HCT116 (cell line): ENCODE measurements around the gene RBL1. TPM values are rescaled to one million over a fixed set of nuclear protein-coding genes. Genes with fewer than 3 reads are reported as not detected.

Experiments
- ATAC-seq: fragments of 200-7000 bp; cut with Tn5 transposase; 2 replicates; pipeline ENCODE4 v1.9.1; 2020; ENCODE audit warnings: mild to moderate bottlenecking, moderate library complexity
- BruUV-seq: library from RNA; stranded (reverse); fragments of 400-500 nt; replicated peaks from 2 replicates; lab custom pipeline; 2021; lab: Mats Ljungman, UMichigan
- CTCF ChIA-PET: fragments of 300-600 bp; sonication (Branson Sonifier 250); formaldehyde crosslinking; loops from one replicate; lab custom pipeline; 2021; ENCODE audit warnings: antibody characterized with exemption; lab: Charles Lee
- POLR2A ChIA-PET: fragments of 300-600, 350-600 bp; sonication (Branson Sonifier 250); formaldehyde crosslinking; loops from one replicate; lab custom pipeline; 2021; ENCODE audit warnings: antibody characterized with exemption; lab: Charles Lee
- RAD21 ChIA-PET, 2 experiments: fragments of 300-600 bp; sonication (Branson Sonifier 250); formaldehyde crosslinking; loops; one replicate each; lab custom pipeline; 2023; ENCODE audit warnings: low total read pairs in 2 of 2; ENCODE audit not compliant: uncharacterized antibody in 2 of 2, unreplicated experiment in 2 of 2, low non-redundant PET in 1 of 2; lab: Charles Lee
- DNase-seq: peaks from one replicate; pipeline ENCODE4 v3.0.0-alpha.2; 2010; ENCODE audit warnings: low read depth, low spot score
- H2AFZ ChIP-seq: fragments of 200-600 bp; shearing (Covaris generic), sonication (generic); 2 replicates; pipeline ENCODE4 v1.6.1; 2017; ENCODE audit warnings: low read depth, mixed run types, mixed read lengths, antibody characterized with exemption, low read length; ENCODE audit not compliant: poor library complexity, severe bottlenecking
- H3K27ac ChIP-seq: 2 replicates; pipeline ENCODE4 v1.5.1; 2012; ENCODE audit warnings: low read depth, low read length
- H3K27me3 ChIP-seq: fragments of 200-600 bp; sonication (generic); 2 replicates; pipeline ENCODE4 v1.6.1; 2016; ENCODE audit warnings: mixed run types, low read length, mixed read lengths; ENCODE audit not compliant: insufficient read depth
- H3K36me3 ChIP-seq, 2 experiments: fragments of 200-500 bp in 1 of 2; fragments of 200-600 bp in 1 of 2; sonication (Bioruptor generic) in 1 of 2; sonication (generic) in 1 of 2; 2 replicates each; pipeline versions ENCODE4 v1.5.1 to v1.6.1; 2014 to 2016; ENCODE audit warnings: low read length in 2 of 2, inconsistent platforms in 1 of 2, mixed read lengths in 1 of 2, mixed run types in 1 of 2; ENCODE audit not compliant: insufficient read depth in 2 of 2, control insufficient read depth in 1 of 2
- H3K4me1 ChIP-seq, 2 experiments: fragments of 200-600 bp in 1 of 2; sonication (generic) in 1 of 2; 2 replicates each; pipeline versions ENCODE4 v1.5.1 to v1.6.1; 2012 to 2017; ENCODE audit warnings: low read length in 2 of 2, inconsistent platforms in 1 of 2, mild to moderate bottlenecking in 1 of 2, mixed read lengths in 1 of 2, mixed run types in 1 of 2, moderate library complexity in 1 of 2; ENCODE audit not compliant: insufficient read depth in 2 of 2, control insufficient read depth in 1 of 2
- H3K4me2 ChIP-seq: fragments of 200-600 bp; sonication (generic); 2 replicates; pipeline ENCODE4 v1.6.1; 2017; ENCODE audit warnings: mixed run types, low read length, mixed read lengths
- H3K4me3 ChIP-seq, 2 experiments: fragments of 200-600 bp in 1 of 2; sonication (generic) in 1 of 2; replicated peaks in 1 of 2; 2 replicates each; pipeline ENCODE4 v1.5.1; 2011 to 2016; ENCODE audit warnings: low read length in 2 of 2, control low read depth in 1 of 2, low read depth in 1 of 2, mild to moderate bottlenecking in 1 of 2, mixed read lengths in 1 of 2, mixed run types in 1 of 2
- H3K79me2 ChIP-seq: fragments of 200-600 bp; sonication (generic); 2 replicates; pipeline ENCODE4 v1.6.1; 2017; ENCODE audit warnings: mild to moderate bottlenecking, mixed run types, low read length, moderate library complexity, mixed read lengths; ENCODE audit not compliant: insufficient read depth
- H3K9ac ChIP-seq: fragments of 200-600 bp; sonication (generic); 2 replicates; pipeline ENCODE4 v1.6.1; 2016; ENCODE audit warnings: low read length, mixed read lengths
- H3K9me2 ChIP-seq: fragments of 200-600 bp; sonication (generic), shearing (Covaris generic); 2 replicates; pipeline ENCODE4 v1.6.1; 2017; ENCODE audit warnings: mixed run types, mild to moderate bottlenecking, moderate library complexity; ENCODE audit not compliant: insufficient read depth
- H3K9me3 ChIP-seq, 2 experiments: fragments of 200-500 bp in 1 of 2; fragments of 200-600 bp in 1 of 2; sonication (Bioruptor generic) in 1 of 2; sonication (generic) in 1 of 2; 2 replicates each; pipeline ENCODE4 v1.6.1; 2014 to 2017; ENCODE audit warnings: low read length in 2 of 2, mixed read lengths in 2 of 2, inconsistent platforms in 1 of 2, low read depth in 1 of 2, mild to moderate bottlenecking in 1 of 2, mixed run types in 1 of 2, moderate library complexity in 1 of 2; ENCODE audit not compliant: control insufficient read depth in 1 of 2, insufficient read depth in 1 of 2
- H4K20me1 ChIP-seq: fragments of 200-600 bp; sonication (generic), shearing (Covaris generic); 2 replicates; pipeline ENCODE4 v1.6.1; 2017; ENCODE audit warnings: mixed run types, mild to moderate bottlenecking, moderate library complexity; ENCODE audit not compliant: insufficient read depth
- CBX3 ChIP-seq: IDR thresholded peaks from 2 replicates; pipeline ENCODE4 v1.6.1; 2012; ENCODE audit warnings: low read depth
- EGR1 ChIP-seq: IDR thresholded peaks from 2 replicates; pipeline ENCODE4 v1.6.1; 2012; ENCODE audit warnings: low read depth
- JUND ChIP-seq: IDR thresholded peaks from 2 replicates; pipeline ENCODE4 v1.6.1; 2012
- POLR2A ChIP-seq: IDR thresholded peaks from 2 replicates; pipeline ENCODE4 v1.7.0; 2011; ENCODE audit warnings: borderline replicate concordance; ENCODE audit not compliant: insufficient read depth, insufficient read length; ENCODE audit errors: extremely low read depth
- RAD21 ChIP-seq: IDR thresholded peaks from 2 replicates; pipeline ENCODE4 v1.6.1; 2012; ENCODE audit warnings: low read depth, mild to moderate bottlenecking
- SP1 ChIP-seq: IDR thresholded peaks from 2 replicates; pipeline ENCODE4 v1.6.1; 2012; ENCODE audit warnings: low read depth
- SRF ChIP-seq: IDR thresholded peaks from 2 replicates; pipeline ENCODE4 v1.6.1; 2012; ENCODE audit warnings: low read depth
- ZNF274 ChIP-seq: fragments of 200-500 bp; sonication (Bioruptor generic); IDR thresholded peaks from 2 replicates; pipeline ENCODE4 v1.6.1; 2014; ENCODE audit warnings: mild to moderate bottlenecking, low read depth, low read length, inconsistent platforms
- intact Hi-C: fragments of 100-400 bp; cut with micrococcal nuclease; formaldehyde crosslinking; loops from 2 replicates; pipeline ENCODE4 v1.10.0; 2022
- total RNA-seq: library from RNA; stranded (reverse); gene quantifications from one replicate; pipeline ENCODE4 v1.2.1, GENCODE V29; 2021; ENCODE audit not compliant: unreplicated experiment
- TF ChIP-seq, protein P1 (sequence below), 3 experiments: fragments of 200-600 bp in 1 of 3; sonication (generic) in 1 of 3; IDR thresholded peaks in 2 of 3; conservative IDR thresholded peaks in 1 of 3; 2 replicates each; pipeline ENCODE4 v1.5.1; 2012 to 2017; ENCODE audit warnings: low read depth in 2 of 3, low read length in 2 of 3, antibody characterized with exemption in 1 of 3, borderline replicate concordance in 1 of 3, control low read depth in 1 of 3, mild to moderate bottlenecking in 1 of 3, mixed read lengths in 1 of 3, mixed run types in 1 of 3, moderate library complexity in 1 of 3; ENCODE audit not compliant: insufficient read depth in 1 of 3
- TF ChIP-seq, protein P2 (sequence below): IDR thresholded peaks from 2 replicates; pipeline ENCODE4 v1.6.1; 2011; ENCODE audit warnings: mild to moderate bottlenecking, low read length, moderate library complexity; ENCODE audit not compliant: insufficient replicate concordance; ENCODE audit errors: extremely low read depth
- TF ChIP-seq, protein P3 (sequence below): IDR thresholded peaks from 2 replicates; pipeline ENCODE4 v1.6.1; 2012; ENCODE audit warnings: low read depth
- TF ChIP-seq, protein P4 (sequence below): IDR thresholded peaks from 2 replicates; pipeline ENCODE4 v1.6.1; 2012

Gene RBL1
- total RNA-seq, 1 experiment from 2014 or later, result 16.9 TPM

DNA sequence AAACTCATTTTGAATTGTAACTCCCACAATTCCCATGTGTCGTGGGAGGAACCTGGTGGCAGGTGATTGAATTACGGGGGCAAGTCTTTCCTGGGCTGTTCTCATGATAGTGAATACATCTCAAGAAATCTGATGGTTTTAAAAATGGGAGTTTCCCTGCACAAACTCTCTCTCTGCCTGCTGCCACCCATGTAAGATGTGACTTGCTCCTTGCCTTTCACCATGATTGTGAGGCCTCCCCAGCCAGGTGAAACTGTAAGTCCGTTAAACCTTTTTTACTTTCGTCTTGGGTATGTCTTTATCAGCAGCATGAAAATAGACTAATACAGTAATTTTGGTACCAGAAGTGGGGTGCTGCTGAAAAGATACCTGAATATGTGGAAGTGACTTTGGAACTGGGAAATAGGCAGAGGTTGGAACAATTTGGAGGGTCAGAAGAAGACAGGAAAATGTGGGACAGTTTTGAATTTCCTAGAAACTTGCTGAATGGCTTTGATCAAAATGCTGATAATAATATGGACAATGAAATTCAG is 102.9 kb downstream of the RBL1 start:
- ATAC-seq (no peak), DNase-seq (no peak)
- no peak overlapping the region for H3K4me2 ChIP-seq
- H4K20me1 ChIP-seq, result no peaks in the 10 kb centered on the region
- no peak overlapping the region for H3K4me3 ChIP-seq
- H3K9me2 ChIP-seq, result no peaks in the 10 kb centered on the region
- H3K27me3 ChIP-seq, result no peaks in the 10 kb centered on the region
- H3K9ac ChIP-seq, result no peak overlapping the region
- no TSS peak for BruUV-seq
- H2AFZ ChIP-seq, result no peak overlapping the region
- RAD21 ChIA-PET, result no interaction called here
- intact Hi-C loops, result no loop called here
- no peaks in the 10 kb centered on the region for H3K9me3 ChIP-seq
- POLR2A ChIA-PET, result no interaction called here
- TF ChIP-seq JUND, result no peak
- TF ChIP-seq, all 23 proteins: peak for 0
- peaks cover 0 to 7% of the 10 kb centered on the region in 2 experiments; a peak in 1 of 4 replicates for H3K36me3 ChIP-seq
- CTCF ChIA-PET, result no interaction called here
- no peak overlapping the region for H3K27ac ChIP-seq
- no peaks in the 10 kb centered on the region for H3K79me2 ChIP-seq
- H3K4me1 ChIP-seq, result no peaks in the 10 kb centered on the region

DNA sequence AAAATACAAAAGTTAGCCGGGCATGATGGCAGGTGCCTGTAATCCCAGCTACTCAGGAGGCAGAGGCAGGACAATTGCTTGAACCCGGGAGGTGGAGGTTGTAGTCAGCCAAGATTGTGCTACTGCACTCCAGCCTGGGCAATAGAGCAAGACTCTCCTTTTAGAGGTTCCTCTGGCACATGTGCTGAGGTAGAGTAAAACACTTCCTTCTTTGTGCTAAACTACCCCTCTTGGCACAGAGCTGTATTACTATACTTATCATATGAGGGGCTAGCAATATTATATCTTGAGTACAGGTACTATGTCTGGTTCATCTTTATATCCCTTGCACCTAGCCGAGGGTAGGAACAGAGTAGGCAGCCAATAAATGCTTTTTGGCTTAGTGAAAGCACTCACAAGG is 104.1 kb downstream of the RBL1 start:
- Histone ChIP-seq H3K9me2 (no peaks in the 10 kb centered on the region), H2AFZ (no peak overlapping the region), H3K79me2 (no peaks in the 10 kb centered on the region), H3K27me3 (no peaks in the 10 kb centered on the region), H3K9ac (no peak overlapping the region), H3K4me2 (no peak overlapping the region), H3K27ac (no peak overlapping the region), H3K4me3 (no peak overlapping the region), H3K4me1 (no peaks in the 10 kb centered on the region), H3K36me3 (peaks cover 0 to 7% of the 10 kb centered on the region in 2 experiments; a peak in 1 of 4 replicates), H4K20me1 (no peaks in the 10 kb centered on the region), H3K9me3 (no peaks in the 10 kb centered on the region)
- ChIA-PET RAD21 (interaction anchor here in 1 of 2 experiments (0.6 kb wide), 1 partner anchor 562 kb away, joined by 4 read pairs; no protein-coding TSS in a partner anchor), POLR2A (no interaction called here), CTCF (no interaction called here)
- no TSS peak for BruUV-seq
- no peak for ATAC-seq
- intact Hi-C loops, result no loop called here
- no peak for DNase-seq
- TF ChIP-seq EGR1 (no peak), SRF (no peak), POLR2A (no peak), SP1 (no peak), RAD21 (no peak), CBX3 (no peak), ZNF274 (no peak)
- TF ChIP-seq, protein P1, sequence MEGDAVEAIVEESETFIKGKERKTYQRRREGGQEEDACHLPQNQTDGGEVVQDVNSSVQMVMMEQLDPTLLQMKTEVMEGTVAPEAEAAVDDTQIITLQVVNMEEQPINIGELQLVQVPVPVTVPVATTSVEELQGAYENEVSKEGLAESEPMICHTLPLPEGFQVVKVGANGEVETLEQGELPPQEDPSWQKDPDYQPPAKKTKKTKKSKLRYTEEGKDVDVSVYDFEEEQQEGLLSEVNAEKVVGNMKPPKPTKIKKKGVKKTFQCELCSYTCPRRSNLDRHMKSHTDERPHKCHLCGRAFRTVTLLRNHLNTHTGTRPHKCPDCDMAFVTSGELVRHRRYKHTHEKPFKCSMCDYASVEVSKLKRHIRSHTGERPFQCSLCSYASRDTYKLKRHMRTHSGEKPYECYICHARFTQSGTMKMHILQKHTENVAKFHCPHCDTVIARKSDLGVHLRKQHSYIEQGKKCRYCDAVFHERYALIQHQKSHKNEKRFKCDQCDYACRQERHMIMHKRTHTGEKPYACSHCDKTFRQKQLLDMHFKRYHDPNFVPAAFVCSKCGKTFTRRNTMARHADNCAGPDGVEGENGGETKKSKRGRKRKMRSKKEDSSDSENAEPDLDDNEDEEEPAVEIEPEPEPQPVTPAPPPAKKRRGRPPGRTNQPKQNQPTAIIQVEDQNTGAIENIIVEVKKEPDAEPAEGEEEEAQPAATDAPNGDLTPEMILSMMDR (IDR thresholded peaks at IDR 0.05 in 2 of 3, conservative IDR thresholded peaks at IDR 0.05 in 1 of 3; ENCODE audit: borderline replicate concordance in 1 of 3, insufficient read depth in 1 of 3, low read depth in 2 of 3, low read length in 2 of 3), result no peak
- TF ChIP-seq, protein P2, sequence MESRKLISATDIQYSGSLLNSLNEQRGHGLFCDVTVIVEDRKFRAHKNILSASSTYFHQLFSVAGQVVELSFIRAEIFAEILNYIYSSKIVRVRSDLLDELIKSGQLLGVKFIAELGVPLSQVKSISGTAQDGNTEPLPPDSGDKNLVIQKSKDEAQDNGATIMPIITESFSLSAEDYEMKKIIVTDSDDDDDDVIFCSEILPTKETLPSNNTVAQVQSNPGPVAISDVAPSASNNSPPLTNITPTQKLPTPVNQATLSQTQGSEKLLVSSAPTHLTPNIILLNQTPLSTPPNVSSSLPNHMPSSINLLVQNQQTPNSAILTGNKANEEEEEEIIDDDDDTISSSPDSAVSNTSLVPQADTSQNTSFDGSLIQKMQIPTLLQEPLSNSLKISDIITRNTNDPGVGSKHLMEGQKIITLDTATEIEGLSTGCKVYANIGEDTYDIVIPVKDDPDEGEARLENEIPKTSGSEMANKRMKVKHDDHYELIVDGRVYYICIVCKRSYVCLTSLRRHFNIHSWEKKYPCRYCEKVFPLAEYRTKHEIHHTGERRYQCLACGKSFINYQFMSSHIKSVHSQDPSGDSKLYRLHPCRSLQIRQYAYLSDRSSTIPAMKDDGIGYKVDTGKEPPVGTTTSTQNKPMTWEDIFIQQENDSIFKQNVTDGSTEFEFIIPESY, result no peak
- TF ChIP-seq, protein P3, sequence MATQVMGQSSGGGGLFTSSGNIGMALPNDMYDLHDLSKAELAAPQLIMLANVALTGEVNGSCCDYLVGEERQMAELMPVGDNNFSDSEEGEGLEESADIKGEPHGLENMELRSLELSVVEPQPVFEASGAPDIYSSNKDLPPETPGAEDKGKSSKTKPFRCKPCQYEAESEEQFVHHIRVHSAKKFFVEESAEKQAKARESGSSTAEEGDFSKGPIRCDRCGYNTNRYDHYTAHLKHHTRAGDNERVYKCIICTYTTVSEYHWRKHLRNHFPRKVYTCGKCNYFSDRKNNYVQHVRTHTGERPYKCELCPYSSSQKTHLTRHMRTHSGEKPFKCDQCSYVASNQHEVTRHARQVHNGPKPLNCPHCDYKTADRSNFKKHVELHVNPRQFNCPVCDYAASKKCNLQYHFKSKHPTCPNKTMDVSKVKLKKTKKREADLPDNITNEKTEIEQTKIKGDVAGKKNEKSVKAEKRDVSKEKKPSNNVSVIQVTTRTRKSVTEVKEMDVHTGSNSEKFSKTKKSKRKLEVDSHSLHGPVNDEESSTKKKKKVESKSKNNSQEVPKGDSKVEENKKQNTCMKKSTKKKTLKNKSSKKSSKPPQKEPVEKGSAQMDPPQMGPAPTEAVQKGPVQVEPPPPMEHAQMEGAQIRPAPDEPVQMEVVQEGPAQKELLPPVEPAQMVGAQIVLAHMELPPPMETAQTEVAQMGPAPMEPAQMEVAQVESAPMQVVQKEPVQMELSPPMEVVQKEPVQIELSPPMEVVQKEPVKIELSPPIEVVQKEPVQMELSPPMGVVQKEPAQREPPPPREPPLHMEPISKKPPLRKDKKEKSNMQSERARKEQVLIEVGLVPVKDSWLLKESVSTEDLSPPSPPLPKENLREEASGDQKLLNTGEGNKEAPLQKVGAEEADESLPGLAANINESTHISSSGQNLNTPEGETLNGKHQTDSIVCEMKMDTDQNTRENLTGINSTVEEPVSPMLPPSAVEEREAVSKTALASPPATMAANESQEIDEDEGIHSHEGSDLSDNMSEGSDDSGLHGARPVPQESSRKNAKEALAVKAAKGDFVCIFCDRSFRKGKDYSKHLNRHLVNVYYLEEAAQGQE, result no peak
- TF ChIP-seq, protein P4, sequence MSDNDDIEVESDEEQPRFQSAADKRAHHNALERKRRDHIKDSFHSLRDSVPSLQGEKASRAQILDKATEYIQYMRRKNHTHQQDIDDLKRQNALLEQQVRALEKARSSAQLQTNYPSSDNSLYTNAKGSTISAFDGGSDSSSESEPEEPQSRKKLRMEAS, result no peak
